MM.1S (cell line): ENCODE measurements around the gene KLK1.

Source experiments
- DNase-seq: peaks from one replicate; pipeline ENCODE4 v3.0.0-alpha.2; 2015
- H2AFZ ChIP-seq: fragments of 300-600 bp; sonication (generic); 2 replicates; pipeline ENCODE4 v1.6.0; 2016; ENCODE audit warnings: antibody characterized with exemption, low read length
- H3F3A ChIP-seq: fragments of 300-600 bp; sonication (generic); 2 replicates; pipeline ENCODE4 v1.6.1; 2016; ENCODE audit warnings: mild to moderate bottlenecking, antibody characterized with exemption, low read length, moderate library complexity, mixed read lengths; ENCODE audit not compliant: insufficient read depth
- H3K27ac ChIP-seq: fragments of 300-600 bp; sonication (generic); 2 replicates; pipeline ENCODE4 v1.5.1; 2016; ENCODE audit warnings: mild to moderate bottlenecking, low read length
- H3K27me3 ChIP-seq: fragments of 300-600 bp; sonication (generic); replicated peaks from 2 replicates; pipeline ENCODE4 v1.6.0; 2016; ENCODE audit warnings: low read length; ENCODE audit not compliant: insufficient read depth
- H3K36me3 ChIP-seq: fragments of 300-600 bp; sonication (generic); replicated peaks from 2 replicates; pipeline ENCODE4 v1.6.1; 2016; ENCODE audit warnings: mild to moderate bottlenecking, low read length, mixed read lengths; ENCODE audit not compliant: insufficient read depth
- H3K4me1 ChIP-seq: fragments of 300-600 bp; sonication (generic); 2 replicates; pipeline ENCODE4 v1.6.1; 2016; ENCODE audit warnings: low read length, mixed read lengths
- H3K4me2 ChIP-seq: fragments of 300-600 bp; sonication (generic); 2 replicates; pipeline ENCODE4 v1.6.0; 2016; ENCODE audit warnings: low read depth, low read length
- H3K4me3 ChIP-seq: fragments of 300-600 bp; sonication (generic); 2 replicates; pipeline ENCODE4 v1.5.1; 2016; ENCODE audit warnings: low read length, mixed read lengths
- H3K79me2 ChIP-seq: fragments of 300-600 bp; sonication (generic); 2 replicates; pipeline ENCODE4 v1.6.1; 2016; ENCODE audit warnings: mixed run types, low read length, mixed read lengths
- H3K9ac ChIP-seq: fragments of 300-600 bp; sonication (generic); 2 replicates; pipeline ENCODE4 v1.6.1; 2016; ENCODE audit warnings: low read length, mixed read lengths
- H3K9me2 ChIP-seq: fragments of 300-600 bp; sonication (generic); replicated peaks from 2 replicates; pipeline ENCODE4 v1.6.1; 2016; ENCODE audit warnings: mild to moderate bottlenecking, low read length, mixed read lengths; ENCODE audit not compliant: insufficient read depth
- H3K9me3 ChIP-seq: fragments of 300-600 bp; sonication (generic); replicated peaks from 2 replicates; pipeline ENCODE4 v1.6.1; 2016; ENCODE audit warnings: mild to moderate bottlenecking, low read length, mixed read lengths; ENCODE audit not compliant: insufficient read depth
- H4K20me1 ChIP-seq: fragments of 300-600 bp; sonication (generic); 2 replicates; pipeline ENCODE4 v1.6.1; 2016; ENCODE audit warnings: mild to moderate bottlenecking, low read length, moderate library complexity, mixed read lengths; ENCODE audit not compliant: insufficient read depth
- CTCF ChIP-seq: fragments of 300-600 bp; sonication (generic); IDR thresholded peaks from 2 replicates; pipeline ENCODE4 v1.5.1; 2016; ENCODE audit warnings: antibody characterized with exemption, low read length, mixed read lengths
- EZH2 ChIP-seq: fragments of 300-600 bp; sonication (generic); optimal IDR thresholded peaks from 2 replicates; pipeline ENCODE3; 2017; ENCODE audit warnings: low read depth, mild to moderate bottlenecking, antibody characterized with exemption, low read length, mixed read lengths
- EZH2phosphoT487 ChIP-seq: fragments of 300-600 bp; sonication (generic); IDR thresholded peaks from 2 replicates; pipeline ENCODE4 v1.6.1; 2018; ENCODE audit warnings: antibody characterized with exemption, low read length

KLK1 gene

GRCh38 chr19:50869479-50869878 lies 45.9 kb upstream of the KLK1 start:
- Histone ChIP-seq H3K27me3 (peaks cover 84% of the 10 kb centered on the region), H3K4me2 (no peak overlapping the region), H3F3A (no peaks in the 10 kb centered on the region), H4K20me1 (no peaks in the 10 kb centered on the region), H3K9me2 (no peaks in the 10 kb centered on the region), H3K4me1 (no peaks in the 10 kb centered on the region), H3K9me3 (no peaks in the 10 kb centered on the region), H3K9ac (no peak overlapping the region), H3K36me3 (no peaks in the 10 kb centered on the region), H3K27ac (no peak overlapping the region), H3K79me2 (no peaks in the 10 kb centered on the region), H3K4me3 (no peak overlapping the region), H2AFZ (peak overlapping the region; percentile 93; the same call in 1 of the 2 replicates)
- DNase-seq: no peak
- no peak for TF ChIP-seq EZH2phosphoT487
- no peak for TF ChIP-seq EZH2
- TF ChIP-seq CTCF: no peak

- H3K36me3 ChIP-seq: no peaks in the 10 kb centered on the region
- no peaks in the 10 kb centered on the region for H4K20me1 ChIP-seq
- H3K9me3 ChIP-seq: no peaks in the 10 kb centered on the region
- TF ChIP-seq EZH2phosphoT487: no peak
- TF ChIP-seq CTCF: no peak
- no peak for TF ChIP-seq EZH2
- H3K9ac ChIP-seq: no peak overlapping the region
- H2AFZ ChIP-seq: no peak overlapping the region
- H3K27me3 ChIP-seq: peaks cover 79% of the 10 kb centered on the region
- DNase-seq: no peak
- no peaks in the 10 kb centered on the region for H3K79me2 ChIP-seq
- no peak overlapping the region for H3K4me2 ChIP-seq
- no peaks in the 10 kb centered on the region for H3K4me1 ChIP-seq
- no peaks in the 10 kb centered on the region for H3F3A ChIP-seq
- no peak overlapping the region for H3K4me3 ChIP-seq
- no peak overlapping the region for H3K27ac ChIP-seq
- no peaks in the 10 kb centered on the region for H3K9me2 ChIP-seq
Measured at GRCh38 chr19:50861496-50862286, 38.1 kb upstream of the KLK1 start.

- Histone ChIP-seq H3K36me3 (no peaks in the 10 kb centered on the region), H3F3A (no peaks in the 10 kb centered on the region), H3K4me3 (no peak overlapping the region), H3K27ac (no peak overlapping the region), H3K9me2 (no peaks in the 10 kb centered on the region), H3K9me3 (no peaks in the 10 kb centered on the region), H3K4me1 (no peaks in the 10 kb centered on the region), H2AFZ (no peak overlapping the region), H3K27me3 (peaks cover 73% of the 10 kb centered on the region), H3K79me2 (no peaks in the 10 kb centered on the region), H3K4me2 (no peak overlapping the region), H4K20me1 (no peaks in the 10 kb centered on the region), H3K9ac (no peak overlapping the region)
- no peak for TF ChIP-seq CTCF
- TF ChIP-seq EZH2: no peak
- no peak for TF ChIP-seq EZH2phosphoT487
- DNase-seq: no peak
Measured at GRCh38 chr19:50861010-50861409, 37.4 kb upstream of the KLK1 start.
